ENCODE measurements around the gene FFAR1.
A peak's percentile ranks its signal among the peaks of the same experiment; 100 is the strongest.

FFAR1 gene

GRCh38 chr19:35315883-35316282 is 31.8 kb upstream of the FFAR1 start:
- no peak for DNase-seq (ENCODE audit: low spot score)

GRCh38 chr19:35316560-35316959 is 31.1 kb upstream of the FFAR1 start:
- DNase-seq (ENCODE audit: low spot score), result no peak

DNA sequence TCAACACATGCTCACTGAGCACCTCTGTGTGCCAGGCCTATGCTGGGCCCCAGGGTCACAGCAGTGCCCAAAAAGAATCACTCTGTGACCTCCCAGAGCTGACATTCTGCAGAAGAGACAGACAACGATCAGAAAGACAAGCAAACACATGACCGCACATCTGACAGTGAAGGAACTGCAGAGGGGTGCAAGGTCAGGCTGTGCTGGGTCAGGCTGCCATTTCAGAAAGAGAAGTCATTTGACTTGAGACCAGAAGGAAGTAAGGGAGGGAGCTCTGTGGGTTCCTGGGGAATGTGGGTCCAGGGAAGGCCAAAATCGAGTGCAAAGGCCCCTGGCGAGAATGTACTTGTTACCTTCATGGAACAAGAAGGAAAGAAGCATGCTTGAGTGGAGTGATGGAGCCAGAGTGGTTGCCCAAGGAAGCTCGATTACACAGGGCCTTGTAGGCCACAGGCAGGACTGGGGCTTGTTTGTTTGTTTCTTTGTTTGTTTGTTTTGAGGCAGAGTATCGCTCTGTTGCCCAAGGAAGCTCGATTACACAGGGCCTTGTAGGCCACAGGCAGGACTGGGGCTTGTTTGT is 30.1 kb upstream of the FFAR1 start:
- no peak for DNase-seq (ENCODE audit: low spot score)

DNA sequence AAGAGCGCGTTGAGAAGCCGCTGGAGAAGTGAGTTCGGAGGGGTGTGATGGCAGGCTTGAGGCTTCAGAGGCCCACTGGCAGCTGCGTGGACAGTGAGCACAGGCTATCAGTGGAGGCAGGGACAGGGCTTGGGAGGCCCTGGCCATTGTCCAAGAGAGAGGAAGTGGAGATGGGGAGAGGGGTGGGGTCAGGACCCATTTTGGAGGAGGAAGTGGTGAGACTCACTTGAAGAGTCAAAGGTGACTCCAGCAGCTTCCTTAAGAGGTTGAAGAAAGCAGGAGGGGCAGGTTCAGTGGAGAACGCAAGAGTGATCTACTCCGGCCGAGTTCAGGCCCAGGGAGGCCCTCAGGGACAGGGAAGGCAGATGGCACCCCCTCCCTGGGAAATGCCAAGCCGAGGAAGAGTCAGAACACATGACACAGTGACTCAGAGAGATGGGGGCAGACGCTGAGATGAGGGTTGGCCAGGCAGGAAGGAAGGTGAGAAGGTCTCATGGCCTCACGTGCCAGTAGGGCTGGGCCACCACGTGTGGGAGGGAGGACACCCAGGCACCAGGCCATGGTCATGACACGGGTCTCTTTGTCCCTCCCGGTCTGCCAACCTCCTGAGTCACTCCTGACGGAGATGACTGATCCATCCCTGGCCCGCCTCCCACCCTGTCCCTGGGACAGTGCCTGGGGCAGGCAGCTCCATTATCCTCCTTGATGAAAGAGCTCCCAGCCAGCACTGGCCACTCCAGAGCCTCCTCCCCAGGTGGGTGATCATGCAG is 28.8 kb upstream of the FFAR1 start:
- peak; percentile 91 for DNase-seq (ENCODE audit: low spot score)

GRCh38 chr19:35320065-35320713 is 27.5 kb upstream of the FFAR1 start:
- no peak for DNase-seq (ENCODE audit: low spot score)

GRCh38 chr19:35321291-35321690 is 26.4 kb upstream of the FFAR1 start:
- DNase-seq (ENCODE audit: low spot score), result no peak

DNA sequence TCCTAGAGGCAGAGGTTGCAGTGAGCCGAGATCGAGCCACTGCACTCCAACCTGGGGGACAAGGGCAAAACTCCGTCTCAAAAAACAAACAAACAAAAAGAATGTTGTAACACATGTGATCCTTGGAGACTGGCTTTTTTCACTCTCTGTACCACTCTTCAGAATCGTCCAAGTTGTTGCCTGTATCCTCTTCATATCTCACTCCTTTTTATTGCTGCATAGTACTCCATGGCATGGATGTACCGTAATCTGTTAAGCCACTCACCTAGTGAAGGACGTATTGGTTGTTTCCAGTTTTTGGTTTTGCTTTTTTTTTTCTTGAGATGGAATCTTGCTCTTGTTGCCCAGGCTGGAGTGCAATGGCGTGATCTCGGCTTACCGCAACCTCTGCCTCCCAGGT is 25.7 kb upstream of the FFAR1 start:
- no peak for DNase-seq (ENCODE audit: low spot score)

- DNase-seq (ENCODE audit: low spot score), result no peak
These were observed 20.1 kb upstream of the FFAR1 start for GRCh38 chr19:35327642-35328041.

- DNase-seq (ENCODE audit: low spot score), result no peak
These were observed 18.8 kb upstream of the FFAR1 start, which contains the start of gene CD22 for GRCh38 chr19:35328851-35329285. Gene CD22, plus strand, starts transcription at chr19:35329187. Its CDS starts 2,854 bp downstream, at chr19:35332041.

- DNase-seq (ENCODE audit: low spot score), result no peak
These were observed 18.4 kb upstream of the FFAR1 start for GRCh38 chr19:35329323-35329722.

- DNase-seq (ENCODE audit: low spot score), result no peak
These were observed 17.2 kb upstream of the FFAR1 start for GRCh38 chr19:35330475-35330874.

DNA sequence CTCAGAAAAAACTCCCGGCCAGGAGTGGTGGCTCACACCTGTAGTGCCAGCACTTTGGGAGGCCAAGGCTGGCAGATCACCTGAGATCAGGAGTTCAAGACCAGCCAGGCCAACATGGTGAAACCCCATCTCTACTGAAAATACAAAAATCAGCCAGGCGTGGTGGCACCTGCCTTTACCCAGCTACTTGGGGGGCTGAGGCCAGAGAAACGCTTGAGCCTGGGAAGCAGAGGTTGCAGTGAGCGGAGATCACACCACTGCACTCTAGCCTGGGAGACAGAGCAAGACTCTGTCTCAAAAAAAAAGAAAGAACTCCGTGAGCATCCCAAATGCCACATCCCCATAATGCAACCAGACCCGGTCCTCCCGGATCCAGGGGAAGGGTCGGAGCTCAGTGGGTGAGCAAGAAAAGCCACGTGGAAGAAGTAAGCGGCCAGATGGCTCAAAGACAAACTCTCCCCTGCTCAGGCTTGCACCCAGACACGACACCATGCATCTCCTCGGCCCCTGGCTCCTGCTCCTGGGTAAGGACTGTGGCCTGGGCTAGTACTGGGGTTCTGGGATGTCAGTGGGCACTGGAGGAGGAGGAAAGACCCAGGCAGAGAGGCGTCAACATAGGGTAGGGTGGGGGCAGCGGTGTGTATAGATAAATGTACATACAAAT is 16.0 kb upstream of the FFAR1 start:
- DNase-seq (ENCODE audit: low spot score), result no peak

DNA sequence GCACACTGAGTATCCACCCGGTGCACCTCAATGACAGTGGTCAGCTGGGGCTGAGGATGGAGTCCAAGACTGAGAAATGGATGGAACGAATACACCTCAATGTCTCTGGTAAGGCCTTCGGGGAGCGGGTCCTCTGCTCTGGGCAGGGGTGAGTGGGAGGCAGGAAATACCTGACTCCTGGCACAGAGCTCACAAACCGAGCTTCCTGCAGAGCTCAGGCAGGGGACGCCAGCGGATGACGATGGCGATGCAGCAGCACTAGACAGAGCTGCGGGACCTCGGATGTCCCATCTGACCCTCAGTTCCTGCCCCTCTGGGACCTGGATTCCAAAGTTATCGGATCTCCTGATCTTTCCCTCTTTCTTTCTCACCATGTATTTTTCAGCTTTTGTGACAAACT is 14.9 kb upstream of the FFAR1 start:
- no peak for DNase-seq (ENCODE audit: low spot score)

DNA sequence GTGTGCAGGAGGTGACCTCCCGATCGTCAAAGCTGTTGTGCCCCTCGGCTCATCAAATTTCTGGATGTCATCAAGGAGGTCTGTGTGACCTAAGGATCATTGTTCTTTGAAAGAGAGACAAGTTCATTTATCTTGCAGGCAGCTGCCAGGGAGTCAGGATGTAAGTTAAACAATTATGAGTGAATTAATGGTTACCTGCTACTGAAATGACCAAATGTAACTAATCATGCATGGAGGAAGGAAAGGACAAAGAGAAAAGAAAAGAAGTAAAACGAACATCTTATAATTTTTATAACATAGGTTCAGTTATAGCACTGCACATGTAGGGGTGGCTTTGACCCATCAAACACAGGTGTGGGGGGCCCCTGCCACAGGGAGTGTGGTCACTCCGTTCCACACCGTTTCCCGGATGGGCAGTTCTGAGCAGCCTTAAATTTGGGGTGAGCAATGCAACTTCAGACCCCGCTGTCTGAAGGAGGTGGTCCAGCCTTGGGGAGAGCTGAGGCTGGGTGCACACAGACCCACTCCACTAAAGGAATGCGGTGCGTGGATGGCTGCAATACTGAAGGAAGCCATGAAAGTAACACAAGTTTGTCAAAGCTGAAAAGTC is 13.5 kb upstream of the FFAR1 start:
- no peak for DNase-seq (ENCODE audit: low spot score)

GRCh38 chr19:35336166-35336955 is 11.3 kb upstream of the FFAR1 start:
- DNase-seq (ENCODE audit: low spot score), result no peak

DNA sequence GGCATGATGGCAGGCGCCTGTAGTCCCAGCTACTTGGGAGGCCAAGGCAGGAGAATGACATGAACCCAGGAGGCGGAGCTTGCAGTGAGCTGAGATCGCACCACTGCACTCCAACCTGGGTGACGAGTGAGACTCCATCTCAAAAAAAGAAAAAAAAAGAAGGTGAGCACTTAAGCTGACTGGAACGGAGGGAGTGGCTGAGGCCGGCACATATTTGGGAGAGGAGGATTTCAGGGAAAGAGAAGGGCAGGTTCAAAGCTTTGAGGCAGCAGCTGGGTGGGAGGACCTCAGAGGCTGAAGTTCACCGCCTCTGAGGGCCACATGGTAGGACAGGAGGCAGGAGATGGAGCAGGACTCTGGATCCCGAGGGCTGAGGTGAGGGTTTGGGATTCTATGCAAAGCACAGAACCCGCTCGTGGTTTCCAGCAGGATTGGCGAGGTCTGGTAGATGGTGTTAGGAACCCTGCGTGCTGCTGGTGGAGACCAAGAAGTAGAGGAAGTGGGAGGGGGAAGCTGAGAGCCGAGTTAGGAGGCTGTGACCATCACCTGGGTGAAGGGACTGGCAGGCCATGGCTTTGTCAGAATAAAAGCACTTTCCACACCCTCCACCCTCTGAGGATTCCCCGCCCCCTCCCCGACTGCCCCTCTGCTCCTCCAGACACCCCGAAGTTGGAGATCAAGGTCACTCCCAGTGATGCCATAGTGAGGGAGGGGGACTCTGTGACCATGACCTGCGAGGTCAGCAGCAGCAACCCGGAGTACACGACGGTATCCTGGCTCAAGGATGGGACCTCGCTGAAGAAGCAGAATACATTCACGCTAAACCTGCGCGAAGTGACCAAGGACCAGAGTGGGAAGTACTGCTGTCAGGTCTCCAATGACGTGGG is 10.4 kb upstream of the FFAR1 start:
- DNase-seq (ENCODE audit: low spot score), result no peak

DNA sequence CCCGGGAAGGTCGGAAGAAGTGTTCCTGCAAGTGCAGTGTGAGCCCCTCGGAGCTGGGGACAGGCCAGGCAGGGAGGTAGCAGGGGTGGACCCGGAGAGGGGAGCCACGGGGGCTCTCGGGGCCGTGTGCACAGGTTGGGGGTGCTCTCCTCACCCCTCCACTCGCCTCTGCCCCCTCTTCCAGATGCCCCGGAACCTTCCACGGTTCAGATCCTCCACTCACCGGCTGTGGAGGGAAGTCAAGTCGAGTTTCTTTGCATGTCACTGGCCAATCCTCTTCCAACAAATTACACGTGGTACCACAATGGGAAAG is 9.8 kb upstream of the FFAR1 start:
- no peak for DNase-seq (ENCODE audit: low spot score)

GRCh38 chr19:35340431-35340830 is 7.3 kb upstream of the FFAR1 start:
- no peak for DNase-seq (ENCODE audit: low spot score)

GRCh38 chr19:35341006-35341405 is 6.7 kb upstream of the FFAR1 start:
- no peak for DNase-seq (ENCODE audit: low spot score)

DNA sequence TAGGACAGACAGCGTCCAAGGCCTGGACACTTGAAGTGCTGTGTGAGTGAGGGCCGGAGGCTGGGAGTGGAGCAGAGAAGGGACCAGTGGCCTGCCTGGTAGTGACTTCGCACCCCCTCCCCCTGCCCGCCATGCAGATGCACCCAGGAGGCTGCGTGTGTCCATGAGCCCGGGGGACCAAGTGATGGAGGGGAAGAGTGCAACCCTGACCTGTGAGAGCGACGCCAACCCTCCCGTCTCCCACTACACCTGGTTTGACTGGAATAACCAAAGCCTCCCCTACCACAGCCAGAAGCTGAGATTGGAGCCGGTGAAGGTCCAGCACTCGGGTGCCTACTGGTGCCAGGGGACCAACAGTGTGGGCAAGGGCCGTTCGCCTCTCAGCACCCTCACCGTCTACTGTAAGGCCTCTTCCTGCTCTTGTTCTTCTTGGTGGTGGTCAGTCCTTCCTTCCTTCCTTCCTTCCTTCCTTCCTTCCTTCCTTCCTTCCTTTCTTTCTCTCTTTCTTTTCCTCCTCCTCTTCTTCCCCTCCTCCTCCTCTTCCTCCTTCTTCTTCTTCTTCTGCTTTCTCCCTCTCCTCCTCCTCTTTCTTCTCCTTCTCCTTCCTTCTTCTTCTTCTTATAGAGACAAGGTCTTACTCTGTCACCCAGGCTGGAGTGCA is 6.0 kb upstream of the FFAR1 start:
- DNase-seq (ENCODE audit: low spot score), result no peak

All from AG20443 (cell line).